GM12873 (cell line): Measurements from ENCODE around the gene GATB.

Source experiments
- TF ChIP-seq, protein P1 (sequence below): IDR thresholded peaks from 2 replicates; pipeline ENCODE4 v1.5.1; 2012; ENCODE audit warnings: low read depth, mild to moderate bottlenecking, moderate library complexity, low read length, control low read depth; ENCODE audit not compliant: insufficient read depth; ENCODE audit errors: missing control alignments

The GATB gene

DNA sequence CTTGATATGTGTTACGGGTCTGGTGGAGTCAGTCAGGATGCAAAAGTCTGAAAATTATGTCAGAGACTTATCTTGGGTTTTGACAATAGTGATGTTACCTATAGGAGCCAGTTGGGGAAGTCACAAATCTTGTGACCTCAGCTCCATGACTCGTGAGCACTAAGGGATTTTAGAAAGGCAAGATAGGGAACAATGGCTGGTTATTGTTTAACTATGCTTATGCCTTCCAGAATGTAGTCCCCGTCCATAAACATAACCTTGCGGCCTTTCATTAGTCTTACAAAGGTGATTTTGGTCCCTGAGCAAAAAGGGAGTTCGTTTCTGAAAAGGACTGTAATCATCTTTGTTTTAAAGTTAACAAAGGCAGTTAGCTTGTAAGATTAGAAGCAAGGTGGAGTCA, 23.9 kb upstream of the GATB start:
- TF ChIP-seq, protein P1, sequence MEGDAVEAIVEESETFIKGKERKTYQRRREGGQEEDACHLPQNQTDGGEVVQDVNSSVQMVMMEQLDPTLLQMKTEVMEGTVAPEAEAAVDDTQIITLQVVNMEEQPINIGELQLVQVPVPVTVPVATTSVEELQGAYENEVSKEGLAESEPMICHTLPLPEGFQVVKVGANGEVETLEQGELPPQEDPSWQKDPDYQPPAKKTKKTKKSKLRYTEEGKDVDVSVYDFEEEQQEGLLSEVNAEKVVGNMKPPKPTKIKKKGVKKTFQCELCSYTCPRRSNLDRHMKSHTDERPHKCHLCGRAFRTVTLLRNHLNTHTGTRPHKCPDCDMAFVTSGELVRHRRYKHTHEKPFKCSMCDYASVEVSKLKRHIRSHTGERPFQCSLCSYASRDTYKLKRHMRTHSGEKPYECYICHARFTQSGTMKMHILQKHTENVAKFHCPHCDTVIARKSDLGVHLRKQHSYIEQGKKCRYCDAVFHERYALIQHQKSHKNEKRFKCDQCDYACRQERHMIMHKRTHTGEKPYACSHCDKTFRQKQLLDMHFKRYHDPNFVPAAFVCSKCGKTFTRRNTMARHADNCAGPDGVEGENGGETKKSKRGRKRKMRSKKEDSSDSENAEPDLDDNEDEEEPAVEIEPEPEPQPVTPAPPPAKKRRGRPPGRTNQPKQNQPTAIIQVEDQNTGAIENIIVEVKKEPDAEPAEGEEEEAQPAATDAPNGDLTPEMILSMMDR = no peak

DNA sequence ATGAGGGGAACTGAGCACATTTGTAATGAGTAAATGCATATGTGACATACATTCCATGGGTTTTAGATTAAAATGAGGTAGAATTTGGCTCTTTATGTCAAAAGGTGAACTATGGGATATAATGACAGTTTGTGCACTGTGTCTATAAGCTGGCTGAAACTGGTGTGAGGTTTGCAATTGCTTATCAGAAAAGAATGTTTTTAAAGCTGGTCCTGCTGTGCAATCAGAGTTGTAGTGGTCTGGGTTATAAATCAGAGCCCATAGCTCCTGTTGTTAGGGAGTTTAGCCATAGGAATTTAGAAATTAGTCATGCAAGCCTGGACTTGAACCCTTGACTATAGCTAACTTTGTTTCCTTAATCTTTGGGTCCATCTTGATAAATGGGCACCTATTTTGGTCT, 23.1 kb upstream of the GATB start:
- TF ChIP-seq, protein P1 = no peak

DNA sequence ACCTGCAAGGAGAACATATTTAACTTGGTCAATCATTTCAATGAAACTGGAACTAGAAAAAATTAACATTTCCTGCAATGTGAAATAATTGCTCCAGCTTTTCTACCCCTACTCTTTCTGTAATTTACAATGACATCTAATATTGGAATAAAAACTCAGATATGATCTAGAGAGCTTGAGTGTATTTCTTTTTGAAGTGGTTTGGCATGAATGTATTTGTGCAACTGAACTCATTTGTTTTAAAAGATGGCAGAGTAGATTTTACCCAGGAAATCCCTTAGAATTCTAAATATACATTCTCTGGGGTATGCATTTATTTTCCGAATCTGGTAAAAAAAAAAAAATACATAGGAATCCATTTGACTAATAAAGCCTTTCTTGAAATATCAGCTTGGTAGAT, 21.5 kb upstream of the GATB start:
- TF ChIP-seq, protein P1 = no peak

DNA sequence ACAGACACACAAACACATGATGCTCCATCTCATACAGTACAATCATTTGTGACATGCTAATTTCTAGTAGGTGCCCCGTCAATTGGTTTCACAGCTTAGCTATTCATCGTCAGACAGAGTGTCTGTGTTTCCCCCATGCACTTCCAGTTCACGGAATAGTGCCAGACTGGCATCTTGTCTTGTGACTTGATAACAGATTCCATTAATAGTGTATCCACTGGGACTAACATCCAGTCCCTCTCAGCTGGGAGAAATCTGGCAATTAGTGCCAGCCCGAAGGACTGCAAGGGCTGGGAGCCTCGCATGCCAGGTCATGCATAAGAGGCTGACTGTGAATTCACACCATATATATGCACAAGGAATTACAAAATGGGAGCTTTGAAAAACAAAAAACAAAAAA, 20.2 kb upstream of the GATB start:
- TF ChIP-seq, protein P1 = no peak

DNA sequence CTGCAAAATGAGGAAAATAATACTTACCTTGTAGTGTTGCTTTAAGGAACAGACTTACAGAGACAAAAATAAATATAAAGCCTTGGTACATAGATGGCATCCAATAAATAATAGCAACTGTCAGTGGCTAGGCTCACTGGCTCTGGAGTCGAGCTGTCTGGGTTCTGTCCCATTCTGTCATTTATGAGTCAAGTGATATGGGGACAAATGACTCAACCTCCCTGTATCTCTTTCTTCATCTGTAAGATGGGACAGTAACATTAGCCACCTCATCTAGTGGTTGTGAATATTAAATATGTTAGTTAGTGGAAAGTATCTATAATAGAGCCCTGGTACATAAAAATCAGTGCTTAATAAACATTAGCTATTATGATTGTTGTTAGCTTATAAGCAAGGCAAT, 16.7 kb upstream of the GATB start:
- TF ChIP-seq, protein P1 = no peak

DNA sequence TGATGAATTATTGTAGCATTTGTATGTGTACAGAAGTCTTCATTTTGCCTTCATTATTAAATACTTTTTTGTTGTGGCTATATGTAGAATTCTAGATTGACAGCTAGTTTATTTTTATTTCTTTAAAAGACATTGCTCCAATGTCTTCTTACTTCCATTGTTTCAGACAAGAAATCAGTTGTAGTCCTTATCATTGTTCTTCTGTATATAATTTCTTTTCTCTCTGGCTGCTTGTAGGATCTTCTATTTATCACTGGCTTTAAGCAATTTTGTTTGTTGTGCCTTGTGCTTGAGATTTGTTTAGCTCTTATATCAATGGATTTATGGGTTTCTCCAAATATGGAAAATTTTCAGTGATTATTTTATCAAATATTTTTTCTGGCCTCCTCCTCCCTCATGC, 13.5 kb upstream of the GATB start:
- TF ChIP-seq, protein P1 = no peak

DNA sequence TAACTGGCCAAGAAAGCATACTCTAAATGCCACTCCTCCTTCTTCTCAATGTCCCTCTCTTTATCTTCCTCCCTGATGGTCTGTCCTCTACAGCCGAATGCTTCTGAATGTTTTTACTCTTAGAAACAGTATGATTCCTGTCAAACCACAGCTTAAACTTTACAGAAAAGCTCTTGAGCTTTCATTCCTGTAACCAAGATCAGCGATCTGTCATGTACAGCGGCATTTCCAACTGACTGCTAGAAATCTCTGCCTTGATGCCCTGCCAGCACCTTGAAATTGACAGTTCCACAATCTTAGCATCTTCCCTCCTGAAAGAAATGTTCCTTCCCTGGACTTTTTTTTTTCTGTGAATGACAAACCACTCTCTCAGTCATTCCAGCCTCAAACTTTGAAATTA, 11.5 kb upstream of the GATB start:
- TF ChIP-seq, protein P1 = no peak
